ENCODE measurements around the gene IFI16.
"Not testable (repeated sequence)": the region's sequence is repeated elsewhere in the genome, so short reads cannot be mapped to it uniquely, and the experiment has no call there.

Gene IFI16

DNA sequence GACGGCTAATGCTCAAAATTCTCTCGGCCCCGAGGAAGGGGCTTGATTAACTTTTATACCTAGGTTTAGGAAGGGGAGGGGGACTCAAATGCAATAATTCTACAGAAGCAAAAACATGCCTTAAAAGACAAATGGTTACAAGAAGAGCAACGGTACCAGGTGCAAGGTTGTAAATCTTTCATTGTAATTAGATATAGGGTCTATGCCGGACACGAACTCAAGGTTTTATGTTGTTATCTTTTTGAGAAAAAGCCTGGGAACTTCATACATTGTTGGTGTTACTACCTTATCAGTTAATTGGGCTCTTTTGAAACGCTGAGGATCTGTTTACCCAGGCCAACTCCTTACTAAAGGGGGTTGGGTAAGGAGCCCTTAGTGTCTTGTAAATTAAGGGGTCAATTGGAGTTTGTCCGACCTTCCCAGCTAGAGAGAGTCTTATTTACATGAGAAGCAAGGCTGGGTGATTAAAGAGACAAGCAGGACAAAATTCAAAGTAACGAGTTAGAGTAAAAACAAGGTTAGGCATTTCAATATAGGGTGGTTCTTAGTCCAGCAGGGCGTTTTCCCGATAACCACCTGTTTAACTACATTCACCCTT is 3.4 kb upstream of the IFI16 start:
- in situ Hi-C loops (cut with MboI; ENCODE audit: low sequenced_read_pairs) = not testable (repeated sequence)

DNA sequence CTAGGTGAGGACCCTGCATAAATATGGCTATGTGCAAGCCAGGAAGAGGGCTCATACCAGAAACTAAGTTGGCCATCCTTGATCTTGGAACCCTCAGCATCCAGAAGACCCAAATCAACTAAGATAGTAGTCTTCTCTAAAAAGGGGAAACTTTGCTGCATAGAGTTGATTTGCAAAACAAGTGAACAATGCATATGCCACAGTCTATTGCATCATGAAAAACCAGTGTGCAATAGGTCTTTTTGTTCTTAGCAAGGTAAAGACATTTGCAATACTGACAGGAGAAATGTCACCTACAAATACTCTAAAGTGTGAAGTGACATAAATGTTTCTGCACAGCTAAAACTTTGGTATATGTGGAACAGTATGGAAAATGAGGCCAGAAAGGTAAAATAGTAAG is 2.0 kb upstream of the IFI16 start:
- in situ Hi-C loops (cut with MboI; ENCODE audit: low sequenced_read_pairs) = no loop called here

- in situ Hi-C loops (cut with MboI; ENCODE audit: low sequenced_read_pairs) = no loop called here
Observed at GRCh38 chr1:159008744-159009188, 941 bp upstream of the IFI16 start.

- in situ Hi-C loops (cut with MboI; ENCODE audit: low sequenced_read_pairs) = no loop called here
Observed at GRCh38 chr1:159009287-159009686, 420 bp upstream of the IFI16 start.

GRCh38 chr1:159010391-159010790 is 684 bp downstream of the IFI16 start:
- in situ Hi-C loops (cut with MboI; ENCODE audit: low sequenced_read_pairs) = no loop called here

DNA sequence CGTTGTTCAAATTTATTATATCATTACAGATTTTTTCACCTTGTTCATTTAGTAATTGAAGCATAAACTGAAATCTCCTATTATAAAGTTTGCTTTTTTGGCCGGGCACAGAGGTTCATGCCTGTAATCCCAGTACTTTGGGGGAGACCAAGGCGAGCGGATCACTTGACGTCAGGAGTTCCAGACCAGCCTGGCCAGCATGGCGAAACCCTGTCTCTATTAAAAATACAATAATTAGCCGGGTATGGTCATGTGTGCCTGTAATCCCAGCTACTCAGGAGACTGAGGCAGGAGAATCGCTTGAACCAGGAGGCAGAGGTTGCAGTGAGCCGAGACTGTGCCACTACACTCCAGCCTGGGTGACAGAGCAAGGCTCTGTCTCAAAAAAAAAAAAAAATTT is 1.3 kb downstream of the IFI16 start:
- in situ Hi-C loops (cut with MboI; ENCODE audit: low sequenced_read_pairs) = not testable (repeated sequence)

DNA sequence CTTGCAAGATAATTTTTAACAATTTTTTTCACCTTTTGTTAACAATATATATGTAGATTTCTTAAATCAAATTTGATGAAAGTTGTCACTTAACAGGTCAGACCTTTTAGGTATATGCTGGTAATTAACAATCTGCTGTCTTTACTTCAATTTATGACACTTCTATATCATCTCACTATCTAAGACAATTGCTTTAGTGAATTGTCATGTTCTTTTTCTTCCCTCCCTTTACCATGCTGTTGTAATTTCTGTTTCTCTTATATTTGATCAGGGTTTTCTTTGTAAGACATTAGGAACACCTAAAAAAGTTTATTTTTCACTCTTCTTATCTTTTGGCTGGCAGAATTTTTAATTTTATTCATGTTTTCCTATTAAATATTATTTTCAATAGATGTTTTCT is 2.0 kb downstream of the IFI16 start:
- in situ Hi-C loops (cut with MboI; ENCODE audit: low sequenced_read_pairs) = no loop called here

DNA sequence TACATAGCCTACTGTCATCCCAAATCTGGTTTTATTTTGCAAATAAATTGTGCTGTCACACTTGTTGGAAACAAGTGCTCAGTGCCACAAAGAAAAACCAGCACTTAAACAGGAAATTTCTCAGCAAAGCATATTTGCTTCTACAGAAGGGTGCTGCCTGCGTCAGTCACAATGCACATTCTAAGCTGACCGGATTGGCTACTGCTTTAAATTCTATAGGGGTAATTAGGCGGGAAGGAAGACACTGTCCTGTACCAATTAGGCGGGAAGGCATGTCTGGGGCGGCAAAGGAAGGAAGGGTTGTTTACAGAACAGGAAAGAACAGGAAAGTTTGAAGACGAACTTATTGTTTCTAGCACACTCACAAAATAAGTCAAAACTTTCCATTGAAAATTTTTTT is 2.8 kb downstream of the IFI16 start:
- in situ Hi-C loops (cut with MboI; ENCODE audit: low sequenced_read_pairs) = no loop called here

- in situ Hi-C loops (cut with MboI; ENCODE audit: low sequenced_read_pairs) = no loop called here
Observed at GRCh38 chr1:159014003-159014571, 4.4 kb downstream of the IFI16 start.

DNA sequence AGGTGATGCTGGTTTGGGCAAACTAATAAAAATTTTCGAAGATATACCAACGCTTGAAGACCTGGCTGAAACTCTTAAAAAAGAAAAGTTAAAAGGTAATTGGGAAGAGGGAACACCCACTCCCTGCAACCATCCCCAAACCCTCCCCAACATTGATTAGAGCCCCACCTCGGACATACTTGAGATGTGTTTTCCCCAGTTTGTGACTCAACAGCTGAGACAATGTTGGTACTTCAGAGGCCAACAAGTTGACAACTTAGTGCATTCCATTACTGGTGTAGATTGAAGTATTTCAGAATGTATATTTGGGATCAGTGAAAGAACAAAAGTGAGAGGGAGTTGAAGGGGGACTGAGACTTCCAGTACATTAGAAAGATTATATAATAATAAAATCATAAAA is 5.1 kb downstream of the IFI16 start:
- in situ Hi-C loops (cut with MboI; ENCODE audit: low sequenced_read_pairs) = no loop called here

GRCh38 chr1:159015440-159015909 is 5.8 kb downstream of the IFI16 start:
- in situ Hi-C loops (cut with MboI; ENCODE audit: low sequenced_read_pairs) = no loop called here

DNA sequence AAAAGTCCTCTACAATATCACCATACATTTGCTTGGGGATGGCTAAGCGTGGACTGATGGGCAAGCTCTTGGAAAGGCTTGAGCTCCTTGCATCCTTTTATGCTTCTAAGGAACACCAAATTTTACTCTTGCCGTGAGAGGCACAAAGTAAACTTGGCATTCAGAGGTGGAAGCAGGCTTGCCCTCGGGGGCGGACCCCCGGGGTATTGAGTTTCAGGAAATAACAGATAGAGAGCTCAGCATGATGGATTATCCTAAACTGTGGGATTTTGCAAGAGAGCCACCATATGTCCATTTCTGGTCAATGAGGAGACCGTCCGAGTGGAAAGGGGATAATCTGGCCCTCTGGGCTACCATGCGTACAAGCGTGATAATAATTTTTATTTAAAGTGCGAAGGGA is 14.0 kb downstream of the IFI16 start:
- in situ Hi-C loops (cut with MboI; ENCODE audit: low sequenced_read_pairs) = no loop called here

- in situ Hi-C loops (cut with MboI; ENCODE audit: low sequenced_read_pairs) = no loop called here
Observed at GRCh38 chr1:159025043-159025442, 15.3 kb downstream of the IFI16 start.

DNA sequence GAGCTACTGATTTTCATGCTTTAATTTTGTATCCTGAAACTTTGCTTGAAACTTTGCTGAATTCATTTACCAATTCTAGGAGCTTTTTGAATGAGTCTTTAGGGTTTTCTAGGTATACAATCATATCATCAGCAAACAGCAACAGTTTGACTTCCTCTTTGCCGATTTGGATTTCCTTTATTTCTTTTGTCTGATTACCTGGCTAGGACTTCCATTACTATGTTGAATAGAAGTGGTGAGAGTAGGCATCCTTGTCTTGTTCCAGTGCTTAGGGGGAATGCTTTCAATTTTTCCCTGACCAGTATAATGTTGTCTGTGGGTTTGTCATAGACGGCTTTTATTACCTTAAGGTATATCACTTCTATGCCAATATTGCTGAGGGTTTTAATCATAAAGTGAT is 17.1 kb downstream of the IFI16 start:
- in situ Hi-C loops (cut with MboI; ENCODE audit: low sequenced_read_pairs) = not testable (repeated sequence)

- in situ Hi-C loops (cut with MboI; ENCODE audit: low sequenced_read_pairs) = no loop called here
Observed at GRCh38 chr1:159030311-159030710, 20.6 kb downstream of the IFI16 start.

GRCh38 chr1:159030877-159031447 is 21.3 kb downstream of the IFI16 start:
- in situ Hi-C loops (cut with MboI; ENCODE audit: low sequenced_read_pairs) = no loop called here

- in situ Hi-C loops (cut with MboI; ENCODE audit: low sequenced_read_pairs) = no loop called here
Observed at GRCh38 chr1:159040206-159040605, 30.5 kb downstream of the IFI16 start.

- in situ Hi-C loops (cut with MboI; ENCODE audit: low sequenced_read_pairs) = no loop called here
Observed at GRCh38 chr1:159040893-159041724, 31.4 kb downstream of the IFI16 start.

DNA sequence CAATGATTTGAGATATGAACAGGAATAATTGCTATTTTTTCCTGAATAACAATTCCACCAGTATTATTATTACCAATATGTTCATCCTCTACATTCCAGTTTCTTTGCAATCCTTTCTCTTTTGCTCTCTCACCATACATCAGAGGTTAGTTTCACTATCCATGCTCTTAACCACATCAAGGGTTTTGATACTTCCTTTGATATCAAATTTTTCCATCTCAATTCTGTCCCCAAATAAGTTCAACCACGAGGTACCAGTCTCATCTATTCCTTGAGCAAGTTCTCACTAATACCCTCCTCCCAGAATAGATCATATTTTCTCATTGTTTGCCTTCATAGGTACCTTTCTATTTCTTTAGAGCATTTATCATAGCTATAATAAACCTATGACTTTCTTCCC is 36.8 kb downstream of the IFI16 start:
- in situ Hi-C loops (cut with MboI; ENCODE audit: low sequenced_read_pairs) = not testable (repeated sequence)

- in situ Hi-C loops (cut with MboI; ENCODE audit: low sequenced_read_pairs) = no loop called here
Observed at GRCh38 chr1:159051436-159051835, 41.7 kb downstream of the IFI16 start.

- in situ Hi-C loops (cut with MboI; ENCODE audit: low sequenced_read_pairs) = no loop called here
Observed at GRCh38 chr1:159054427-159054826, 44.7 kb downstream of the IFI16 start.

DNA sequence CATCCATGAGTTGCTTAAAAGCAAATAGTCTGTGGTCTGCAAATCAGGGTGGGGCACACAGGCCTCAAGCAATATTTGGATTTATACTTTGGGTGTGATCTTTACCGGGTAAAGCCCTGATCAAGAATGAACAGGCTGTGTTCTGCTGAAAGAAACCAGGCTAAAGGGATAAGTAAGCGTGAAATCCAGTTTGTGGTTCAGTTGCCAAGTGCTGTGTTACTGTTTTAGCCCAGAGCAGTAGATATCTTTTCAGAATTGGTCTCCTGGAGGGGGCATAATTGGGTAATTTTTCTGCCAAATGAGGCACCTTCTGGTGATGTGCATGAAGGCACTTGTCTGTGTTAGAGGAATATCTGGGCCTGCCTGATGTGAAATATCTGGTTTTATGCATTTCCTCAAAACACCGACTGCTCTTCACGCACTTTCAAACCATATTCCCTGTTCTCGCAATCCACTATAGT is 45.5 kb downstream of the IFI16 start:
- in situ Hi-C loops (cut with MboI; ENCODE audit: low sequenced_read_pairs) = no loop called here

Measured in hTERT RPE-1 (cell line).